NCI-H82 treated with DMSO at 0.1 percent for 48 hours (cell line): Measurements from ENCODE around the gene NUP107.
"Not testable (repeated sequence)": the region's sequence is repeated elsewhere in the genome, so short reads cannot be mapped to it uniquely, and the experiment has no call there.

Experiments used
- DNase-seq: peaks from one replicate; lab custom pipeline; 2025; ENCODE audit not compliant: unreplicated experiment; lab: John Stamatoyannopoulos, UW

The NUP107 gene

GRCh38 chr12:68686595-68687521 lies at the start of gene NUP107:
TSS of gene NUP107 (plus strand) at chr12:68686978. CDS start at chr12:68687066, 88 bp downstream.
- peak; percentile 95 for DNase-seq

DNA sequence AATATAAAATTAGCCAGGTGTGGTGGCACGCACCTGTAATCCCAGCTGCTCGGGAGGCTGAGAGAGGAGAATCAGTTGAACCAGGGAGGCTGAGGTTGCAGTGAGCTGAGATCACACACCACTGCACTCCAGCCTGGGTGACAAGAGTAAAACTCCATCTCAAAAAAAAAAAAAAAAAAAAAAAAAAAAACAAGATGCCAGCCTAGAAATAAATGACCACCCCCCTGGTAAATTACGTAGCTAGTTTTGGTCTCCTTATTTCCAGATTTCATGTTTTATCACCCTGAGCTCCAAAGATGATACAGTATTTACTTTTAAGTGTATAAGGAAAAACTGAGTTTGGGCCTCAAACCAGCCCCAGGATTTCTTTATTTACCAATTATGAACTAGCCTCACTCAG lies 49.3 kb upstream of the NUP107 start:
- not testable (repeated sequence) for DNase-seq

GRCh38 chr12:68638171-68638570 lies 48.6 kb upstream of the NUP107 start:
- DNase-seq = no peak

DNA sequence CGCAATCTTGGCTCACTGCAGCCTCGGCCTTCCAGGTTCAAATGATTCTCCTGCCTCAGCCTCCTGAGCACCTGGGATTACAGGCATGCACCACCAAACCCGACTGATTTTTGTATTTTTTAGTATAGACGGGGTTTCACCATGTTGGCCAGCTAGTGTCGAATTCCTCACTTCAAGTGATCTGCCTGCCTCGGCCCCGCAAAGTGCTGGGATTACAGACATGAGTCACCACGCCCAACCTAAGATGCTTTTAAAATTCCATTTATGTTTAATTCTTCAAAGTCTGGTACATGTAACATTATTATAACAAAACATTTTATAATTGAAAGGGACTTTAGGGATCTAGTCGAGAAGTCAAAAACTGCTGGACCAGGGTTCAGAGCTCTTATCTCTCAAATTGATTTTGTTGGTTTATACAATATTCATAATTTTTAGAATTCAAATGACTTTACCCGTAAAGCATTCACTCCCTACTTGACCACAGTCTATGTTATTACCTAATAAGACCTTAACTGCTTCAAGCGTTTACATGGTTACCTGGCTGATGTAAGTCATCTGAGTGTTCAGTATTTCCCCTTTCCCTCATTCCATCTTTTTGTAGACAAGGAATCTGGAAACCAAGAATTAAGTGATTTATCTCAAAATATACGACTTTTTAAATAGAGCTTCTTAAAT lies 47.9 kb upstream of the NUP107 start:
- DNase-seq = no peak

GRCh38 chr12:68639396-68639767 lies 47.4 kb upstream of the NUP107 start:
- no peak for DNase-seq

GRCh38 chr12:68641138-68641537 lies 45.6 kb upstream of the NUP107 start:
- no peak for DNase-seq

GRCh38 chr12:68646484-68646883 lies 40.3 kb upstream of the NUP107 start:
- no peak for DNase-seq

DNA sequence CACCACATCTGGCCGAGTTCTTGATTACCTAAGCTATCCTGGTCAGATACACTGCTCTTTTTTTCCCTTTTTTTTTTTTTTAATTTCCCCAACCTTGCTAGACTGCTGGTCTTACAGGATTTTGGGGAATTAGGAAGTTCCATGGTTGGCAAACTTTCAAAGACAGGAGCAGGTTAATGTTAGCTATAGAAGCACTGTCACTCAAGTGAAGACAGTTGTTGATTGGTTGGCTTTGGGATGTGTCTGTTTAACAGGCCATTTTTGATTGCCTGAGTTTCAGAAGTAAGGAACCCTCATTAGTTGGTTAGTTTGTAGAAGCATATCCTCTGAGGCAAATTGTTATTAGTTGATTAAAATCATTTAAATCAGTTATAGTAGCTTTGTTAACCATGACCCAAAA lies 39.3 kb upstream of the NUP107 start:
- DNase-seq = no peak

GRCh38 chr12:68648179-68648578 lies 38.6 kb upstream of the NUP107 start:
- DNase-seq = no peak

DNA sequence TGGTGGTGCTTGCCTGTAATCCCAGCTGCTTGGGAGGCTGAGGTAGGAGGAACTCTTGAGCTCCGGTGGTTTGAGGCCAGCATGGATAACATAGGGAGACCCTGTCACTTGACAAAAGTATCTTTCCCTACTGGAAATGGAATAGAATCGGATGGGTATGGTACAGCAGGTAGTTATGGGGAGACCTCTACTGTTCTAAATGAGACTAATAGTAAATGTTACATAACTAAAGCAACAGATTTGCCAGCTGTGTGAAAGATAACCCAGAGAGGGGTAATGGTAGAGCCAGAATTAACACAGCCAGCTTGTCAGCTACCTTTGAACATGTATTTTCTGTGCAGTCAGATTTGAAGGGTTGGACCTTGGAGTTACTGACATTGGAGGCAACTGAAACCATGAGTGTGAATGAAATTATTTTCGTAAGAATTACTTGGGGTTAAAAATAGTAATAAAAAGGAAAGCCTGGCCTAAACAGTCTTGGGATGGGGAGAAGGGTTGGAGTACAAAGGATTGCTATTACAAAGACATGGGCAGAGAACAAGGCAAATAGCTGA lies 21.7 kb upstream of the NUP107 start:
- DNase-seq = no peak

DNA sequence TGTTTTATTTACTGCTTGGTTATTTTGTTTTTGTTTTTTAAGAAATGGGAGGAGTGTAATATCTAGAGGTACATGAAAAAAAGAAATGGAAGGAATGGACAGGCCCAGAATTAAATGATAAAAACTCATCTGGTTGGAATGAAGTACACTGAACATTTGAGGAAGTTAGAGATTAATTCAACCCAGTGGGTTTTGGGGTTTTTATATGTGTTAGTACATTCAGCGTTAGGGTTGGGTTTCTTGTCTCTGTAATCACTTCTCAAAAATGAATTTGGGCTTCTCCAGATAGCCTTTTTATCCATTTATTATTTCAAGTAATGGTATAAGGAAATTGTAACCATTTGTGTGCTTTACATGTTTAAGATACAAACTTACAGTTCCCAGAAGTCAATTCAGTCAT lies 19.5 kb upstream of the NUP107 start:
- no peak for DNase-seq

GRCh38 chr12:68667896-68668295 lies 18.9 kb upstream of the NUP107 start:
- no peak for DNase-seq

GRCh38 chr12:68671179-68671578 lies 15.6 kb upstream of the NUP107 start:
- DNase-seq = no peak

DNA sequence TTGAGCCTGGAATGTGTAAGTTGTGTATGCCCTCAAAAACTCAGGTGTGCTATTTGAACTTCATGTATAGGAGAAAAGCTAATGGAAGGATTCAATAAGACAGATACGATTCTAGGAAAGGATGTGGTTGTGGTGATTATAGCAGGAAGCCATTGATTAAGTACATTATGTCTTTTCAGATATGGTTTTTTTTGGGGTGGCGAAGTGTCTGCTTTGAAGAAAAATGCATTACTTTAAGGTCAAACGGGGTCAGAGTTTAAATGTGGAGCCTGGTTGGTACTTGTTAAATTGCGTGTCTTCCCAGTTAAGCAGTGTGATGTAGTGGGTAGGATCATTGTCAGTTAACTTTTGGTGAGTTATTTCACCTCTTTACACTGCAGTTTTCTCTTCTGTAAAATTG lies 13.0 kb upstream of the NUP107 start:
- no peak for DNase-seq

DNA sequence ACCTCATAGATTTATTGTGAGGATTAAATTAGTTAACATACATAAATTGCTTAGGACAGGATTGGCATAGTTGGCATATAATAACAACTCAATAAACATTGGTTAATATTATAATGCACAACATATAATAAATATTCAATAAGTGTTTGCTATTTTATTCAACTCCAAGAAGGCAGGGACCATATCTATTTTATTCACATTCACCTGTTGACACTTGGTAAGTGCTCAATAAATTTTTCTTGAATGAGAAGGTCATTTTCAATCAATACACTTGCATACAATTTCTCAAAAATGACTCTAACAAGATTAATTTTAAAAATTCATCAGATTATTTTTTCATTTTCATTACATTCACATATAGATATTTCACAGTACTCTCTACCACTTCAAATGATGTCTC lies 12.4 kb upstream of the NUP107 start:
- no peak for DNase-seq

DNA sequence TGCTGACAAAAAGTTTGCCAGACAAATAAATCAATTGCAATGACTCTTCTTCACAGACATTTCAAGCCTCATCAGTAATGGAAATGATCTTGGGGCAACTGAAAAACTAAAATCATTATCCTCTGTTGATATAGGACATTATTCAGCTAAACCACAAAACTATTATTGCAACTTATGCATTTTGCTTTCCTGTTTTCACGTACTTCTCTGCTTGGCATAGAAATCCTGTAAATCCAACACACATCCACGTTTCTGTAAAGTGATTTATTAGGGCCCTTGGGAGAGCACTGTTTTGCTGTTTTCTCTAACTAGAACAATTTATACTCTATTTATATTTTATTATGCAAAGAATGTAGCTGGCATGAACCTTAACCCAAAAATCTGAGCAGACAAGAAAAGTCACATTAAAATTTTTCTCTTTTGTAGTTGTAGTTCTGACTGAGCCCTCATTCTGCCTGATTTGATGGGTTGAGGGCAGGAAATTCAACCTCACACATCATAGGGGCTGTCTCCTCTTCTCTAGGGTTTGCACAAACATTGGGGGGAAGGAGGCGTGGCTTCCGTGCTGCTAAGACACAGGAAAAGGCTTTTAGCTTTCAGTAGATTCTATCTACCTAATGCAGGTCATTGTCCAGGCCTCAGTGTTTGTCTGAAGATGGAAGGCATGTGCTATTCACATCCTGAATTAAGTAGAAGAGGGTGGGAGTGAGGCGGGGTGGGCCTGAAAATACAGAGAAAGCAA lies 11.5 kb upstream of the NUP107 start:
- DNase-seq = no peak

- not testable (repeated sequence) for DNase-seq
Measured at GRCh38 chr12:68676854-68677253, 9.9 kb upstream of the NUP107 start.

DNA sequence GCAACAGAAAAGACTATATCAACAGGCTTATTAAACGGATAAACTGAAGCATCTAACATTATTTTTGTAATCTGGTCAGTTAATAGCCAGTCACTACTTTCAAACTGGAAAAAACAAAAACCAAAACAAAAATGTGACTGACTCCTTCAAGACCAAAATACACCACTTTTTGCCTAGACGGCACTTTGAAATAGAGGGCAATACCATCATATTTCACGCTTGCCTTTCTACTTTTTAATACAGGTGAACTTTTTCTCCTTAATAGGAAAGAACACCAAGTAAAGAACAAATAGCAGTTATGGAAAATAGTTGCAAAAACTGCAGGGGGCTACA lies 550 bp upstream of the NUP107 start:
- no peak for DNase-seq

DNA sequence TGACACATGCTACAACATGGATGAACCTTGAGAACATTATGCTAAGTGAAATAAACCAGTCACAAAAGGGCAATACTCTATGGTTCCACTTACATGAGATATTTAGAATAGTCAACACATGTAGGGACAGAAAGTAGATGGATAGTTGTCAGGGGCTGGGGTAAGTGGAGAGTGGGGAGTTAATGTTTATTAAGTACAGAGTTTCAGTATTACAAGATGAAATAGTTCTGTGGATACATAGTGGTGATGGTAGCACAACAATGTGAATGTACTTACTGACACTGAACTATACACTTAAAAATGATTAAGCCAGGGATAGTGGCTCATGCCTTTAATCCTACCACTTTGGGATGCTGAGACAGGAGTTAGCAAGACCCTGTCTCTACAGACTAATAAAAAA lies 8.7 kb downstream of the NUP107 start:
- no peak for DNase-seq

GRCh38 chr12:68699486-68699885 lies 12.7 kb downstream of the NUP107 start:
- DNase-seq = no peak

GRCh38 chr12:68727776-68728175 lies 41.0 kb downstream of the NUP107 start:
- no peak for DNase-seq
